Breast epithelium (tissue), 3 donors: ENCODE results near the gene RINL.

ENCODE experiments used
- CTCF ChIP-seq, 3 donors: fragments of 450-650 bp; IDR thresholded peaks; one replicate each; pipeline ENCODE4 v1.5.1; 2016 to 2017; ENCODE audit warnings: antibody characterized with exemption in 3 of 3, mild to moderate bottlenecking in 3 of 3, moderate library complexity in 3 of 3
- POLR2A ChIP-seq: fragments of 450-650 bp; IDR thresholded peaks from one replicate; pipeline ENCODE4 v1.6.1; 2016; ENCODE audit warnings: antibody characterized with exemption, mild to moderate bottlenecking, moderate library complexity
- POLR2AphosphoS5 ChIP-seq, 3 donors: sonication (generic); formaldehyde crosslinking; IDR thresholded peaks; one replicate each; pipeline ENCODE4 v1.6.1; 2017; ENCODE audit warnings: antibody characterized with exemption in 3 of 3

- no peak for TF ChIP-seq CTCF (IDR thresholded peaks at IDR 0.05)
- TF ChIP-seq POLR2AphosphoS5 (IDR thresholded peaks at IDR 0.05), result no peak
- no peak for TF ChIP-seq POLR2A
These were observed 29.6 kb upstream of the RINL start for GRCh38 chr19:38907670-38908069.
